Upper lobe of right lung (tissue), 1 donor: ENCODE measurements around the gene SET. TPM values are rescaled to one million over a fixed set of nuclear protein-coding genes. Genes with fewer than 3 reads are reported as not detected.
"Not testable (repeated sequence)": the region's sequence is repeated elsewhere in the genome, so short reads cannot be mapped to it uniquely, and the experiment has no call there.

Experiments
- ATAC-seq: fragments of 200-7000 bp; cut with Tn5 transposase; one replicate; pipeline ENCODE4 v1.9.1; 2020; ENCODE audit warnings: mild to moderate bottlenecking, moderate library complexity
- DNase-seq: peaks from one replicate; pipeline ENCODE4 v3.0.0-alpha.2; 2020
- H3K27ac ChIP-seq: fragments of 200-600 bp; one replicate; pipeline ENCODE4 v1.8.0; 2022
- H3K27me3 ChIP-seq: fragments of 200-600 bp; one replicate; pipeline ENCODE4 v1.8.0; 2022; ENCODE audit warnings: mild to moderate bottlenecking
- H3K36me3 ChIP-seq: fragments of 200-600 bp; one replicate; pipeline ENCODE4 v1.8.0; 2022
- H3K4me1 ChIP-seq: fragments of 200-600 bp; one replicate; pipeline ENCODE4 v1.8.0; 2022
- H3K4me3 ChIP-seq: fragments of 200-600 bp; one replicate; pipeline ENCODE4 v1.8.0; 2022; ENCODE audit warnings: mild to moderate bottlenecking
- H3K9me3 ChIP-seq: fragments of 200-600 bp; one replicate; pipeline ENCODE4 v1.8.0; 2022
- intact Hi-C: fragments of 100-400 bp; cut with DNase I; formaldehyde crosslinking; loops from one replicate; pipeline ENCODE4 v1.11.0; 2022
- total RNA-seq: library from RNA; stranded (reverse); fragmentation: NEBNext Ultra II Directional; extraction: Animal tissue kit (Norgen Biotek cat#: 25700); gene quantifications from one replicate; pipeline ENCODE4 v1.2.1, GENCODE V29; 2021
- TF ChIP-seq, protein P1 (sequence below): fragments of 200-600 bp; IDR thresholded peaks from one replicate; pipeline ENCODE4 v1.8.0; 2022; ENCODE audit warnings: antibody characterized with exemption
- donor health status: DM: no; HTN: yes; CAD: no; lungs with severe emphysema.

The SET gene
- total RNA-seq, 1 donor from 2014 or later, result 227 TPM

DNA sequence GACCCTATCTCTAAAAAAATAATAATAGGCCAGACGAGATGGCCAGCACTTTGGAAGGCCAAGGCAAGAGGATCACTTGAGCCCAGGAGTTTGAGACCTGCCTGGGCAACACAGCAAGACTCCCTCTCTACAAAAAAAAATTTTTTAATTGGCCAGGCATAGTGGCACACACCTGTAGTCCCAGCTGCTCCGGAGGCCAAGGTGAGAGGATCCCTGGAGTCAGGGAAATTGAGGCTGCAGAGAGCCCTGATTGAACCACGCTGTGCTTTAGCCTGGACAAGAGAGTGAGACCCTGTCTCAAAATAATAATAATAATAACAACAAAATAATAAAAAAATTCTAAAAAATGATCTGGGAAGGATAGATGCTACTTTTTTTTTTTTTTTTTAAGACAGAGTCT lies 31.2 kb upstream of the SET start:
- Histone ChIP-seq H3K36me3 (no peaks in the 10 kb centered on the region), H3K9me3 (no peaks in the 10 kb centered on the region), H3K27me3 (no peaks in the 10 kb centered on the region), H3K27ac (no peak overlapping the region), H3K4me1 (no peaks in the 10 kb centered on the region), H3K4me3 (no peak overlapping the region)
- ATAC-seq (no peak), DNase-seq (no peak)
- TF ChIP-seq, protein P1, sequence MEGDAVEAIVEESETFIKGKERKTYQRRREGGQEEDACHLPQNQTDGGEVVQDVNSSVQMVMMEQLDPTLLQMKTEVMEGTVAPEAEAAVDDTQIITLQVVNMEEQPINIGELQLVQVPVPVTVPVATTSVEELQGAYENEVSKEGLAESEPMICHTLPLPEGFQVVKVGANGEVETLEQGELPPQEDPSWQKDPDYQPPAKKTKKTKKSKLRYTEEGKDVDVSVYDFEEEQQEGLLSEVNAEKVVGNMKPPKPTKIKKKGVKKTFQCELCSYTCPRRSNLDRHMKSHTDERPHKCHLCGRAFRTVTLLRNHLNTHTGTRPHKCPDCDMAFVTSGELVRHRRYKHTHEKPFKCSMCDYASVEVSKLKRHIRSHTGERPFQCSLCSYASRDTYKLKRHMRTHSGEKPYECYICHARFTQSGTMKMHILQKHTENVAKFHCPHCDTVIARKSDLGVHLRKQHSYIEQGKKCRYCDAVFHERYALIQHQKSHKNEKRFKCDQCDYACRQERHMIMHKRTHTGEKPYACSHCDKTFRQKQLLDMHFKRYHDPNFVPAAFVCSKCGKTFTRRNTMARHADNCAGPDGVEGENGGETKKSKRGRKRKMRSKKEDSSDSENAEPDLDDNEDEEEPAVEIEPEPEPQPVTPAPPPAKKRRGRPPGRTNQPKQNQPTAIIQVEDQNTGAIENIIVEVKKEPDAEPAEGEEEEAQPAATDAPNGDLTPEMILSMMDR, result no peak
- intact Hi-C loops, result no loop called here

DNA sequence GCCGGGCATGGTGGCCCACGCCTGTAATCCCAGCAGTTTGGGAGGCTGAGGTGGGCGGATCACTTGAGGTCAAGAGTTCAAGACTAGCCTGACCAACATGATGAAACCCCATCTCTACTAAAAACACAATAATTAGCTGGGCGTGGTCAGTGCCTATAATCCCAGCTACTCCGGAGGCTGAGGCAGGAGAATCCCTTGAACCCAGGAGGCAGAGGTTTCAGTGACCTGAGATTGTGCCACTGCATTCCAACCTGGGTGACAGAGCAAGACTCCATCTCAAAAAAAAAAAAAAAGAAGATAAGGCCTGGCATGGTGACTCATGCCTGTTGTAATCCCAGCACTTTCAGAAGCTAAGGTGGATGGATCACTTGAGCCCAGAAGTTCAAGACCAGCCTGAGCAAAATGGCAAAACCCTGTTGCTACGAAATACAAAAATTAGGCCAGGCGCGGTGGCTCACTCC lies 22.5 kb upstream of the SET start:
- ATAC-seq, intact Hi-C loops, H3K27ac ChIP-seq, H3K27me3 ChIP-seq, H3K4me1 ChIP-seq, DNase-seq, H3K4me3 ChIP-seq, H3K9me3 ChIP-seq, H3K36me3 ChIP-seq: not testable (repeated sequence)

DNA sequence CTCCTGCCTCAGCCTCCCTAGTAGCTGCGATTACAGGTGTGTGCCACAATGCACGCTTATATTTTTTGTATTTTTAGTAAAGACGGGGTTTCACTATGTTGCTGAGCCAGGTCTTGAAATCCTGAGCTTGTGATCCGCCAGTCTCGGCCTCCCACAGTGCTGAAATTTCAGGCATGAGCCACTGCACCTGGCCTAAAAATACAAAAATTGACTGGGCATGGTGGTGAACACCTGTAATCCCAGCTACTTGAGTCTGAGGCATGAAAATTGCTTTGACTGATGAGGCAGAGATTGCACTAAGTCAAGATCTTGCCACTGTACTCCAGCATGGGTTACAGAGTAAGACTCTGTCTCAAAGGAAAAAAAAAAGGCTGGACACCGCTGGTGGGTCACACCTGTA lies 19.2 kb upstream of the SET start:
- Histone ChIP-seq H3K4me3 (no peak overlapping the region), H3K27me3 (no peaks in the 10 kb centered on the region), H3K4me1 (no peaks in the 10 kb centered on the region), H3K36me3 (no peaks in the 10 kb centered on the region), H3K27ac (no peak overlapping the region), H3K9me3 (no peaks in the 10 kb centered on the region)
- intact Hi-C loops, result no loop called here
- ATAC-seq, result no peak
- DNase-seq, result no peak
- TF ChIP-seq, protein P1, result no peak

DNA sequence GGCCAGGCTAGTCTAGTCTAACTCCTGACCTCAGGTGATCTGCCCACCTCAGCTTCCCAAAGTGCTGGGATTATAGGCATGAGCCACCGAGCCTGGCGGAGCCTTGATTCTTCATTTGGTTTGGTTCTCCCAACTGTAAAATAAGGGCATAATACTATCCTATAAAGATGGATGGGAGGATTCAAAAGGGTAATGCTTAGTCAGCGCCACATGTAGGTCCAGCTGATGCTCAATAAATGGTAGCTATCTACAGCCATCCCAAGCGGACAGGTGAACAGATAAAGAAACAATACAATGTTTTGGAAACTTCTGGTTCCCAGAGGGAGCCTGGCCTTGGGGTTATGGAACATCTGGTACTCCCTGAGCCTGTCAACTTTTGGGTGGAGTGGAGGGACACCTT lies 13.6 kb upstream of the SET start:
- H3K4me3 ChIP-seq, result no peak overlapping the region
- H3K27ac ChIP-seq, result no peak overlapping the region
- H3K4me1 ChIP-seq, result no peaks in the 10 kb centered on the region
- DNase-seq (no peak), ATAC-seq (no peak)
- H3K36me3 ChIP-seq, result no peaks in the 10 kb centered on the region
- intact Hi-C loops, result no loop called here
- no peaks in the 10 kb centered on the region for H3K27me3 ChIP-seq
- TF ChIP-seq, protein P1, result no peak
- H3K9me3 ChIP-seq, result no peaks in the 10 kb centered on the region

DNA sequence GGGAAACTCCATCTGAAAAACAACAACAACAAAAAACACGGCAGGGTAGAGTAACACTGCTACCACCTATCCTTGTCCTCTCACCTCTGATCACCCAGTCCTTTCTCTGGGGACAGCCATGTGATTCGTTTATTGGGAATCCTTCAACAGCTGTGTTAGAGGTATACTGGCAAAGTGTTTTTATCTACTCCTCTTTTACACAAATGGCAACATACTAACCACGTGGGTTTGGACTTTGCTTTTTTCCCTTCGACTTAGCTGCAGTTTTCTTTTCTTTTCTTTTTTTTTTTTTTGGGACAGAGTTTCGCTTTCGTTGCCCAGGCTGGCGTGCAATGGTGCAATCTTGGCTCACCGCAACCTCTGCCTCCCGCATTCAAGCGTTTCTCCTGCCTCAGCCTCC lies 11.2 kb upstream of the SET start:
- Histone ChIP-seq H3K4me1 (no peaks in the 10 kb centered on the region), H3K9me3 (no peaks in the 10 kb centered on the region), H3K27ac (no peak overlapping the region), H3K4me3 (no peak overlapping the region), H3K36me3 (no peaks in the 10 kb centered on the region), H3K27me3 (no peaks in the 10 kb centered on the region)
- ATAC-seq, result no peak
- intact Hi-C loops, result no loop called here
- DNase-seq, result no peak
- TF ChIP-seq, protein P1, result no peak

DNA sequence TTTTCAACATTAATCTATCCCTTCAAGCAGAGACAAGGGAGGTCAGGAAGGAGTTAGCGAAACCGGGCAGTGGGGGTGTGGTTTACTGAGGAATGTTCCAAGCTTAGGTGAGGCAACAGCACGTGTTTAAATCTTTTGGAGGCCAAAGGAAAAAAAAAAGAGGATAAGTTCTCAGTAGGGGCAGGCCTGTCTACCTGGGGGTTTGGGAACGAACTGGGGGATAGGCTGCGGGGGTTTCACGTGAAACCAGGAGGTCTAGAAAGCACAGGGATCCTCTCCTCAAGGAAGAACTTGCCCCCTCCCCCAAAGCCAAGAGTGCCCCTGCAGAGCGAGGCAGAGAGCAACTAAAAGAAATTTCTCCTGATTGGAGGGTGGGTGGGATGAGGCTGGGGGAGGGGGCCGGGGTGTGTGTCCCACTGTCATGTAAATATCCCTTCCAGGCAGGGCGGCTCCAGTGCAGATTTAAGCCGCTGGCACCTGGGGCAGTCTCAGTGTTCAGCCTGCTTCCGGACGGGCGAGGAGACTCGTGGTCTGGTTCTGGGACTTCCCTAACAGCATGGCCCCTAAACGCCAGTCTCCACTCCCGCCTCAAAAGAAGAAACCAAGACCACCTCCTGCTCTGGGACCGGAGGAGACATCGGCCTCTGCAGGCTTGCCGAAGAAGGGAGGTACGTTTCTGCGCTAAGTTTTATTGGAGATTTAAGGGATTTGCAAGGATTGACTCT lies 5.5 kb upstream of the SET start:
- H3K9me3 ChIP-seq, result no peaks in the 10 kb centered on the region
- intact Hi-C loops, result no loop called here
- peak overlapping the region; percentile 89 for H3K27ac ChIP-seq

More for the DNA sequence above, 5.5 kb upstream of the SET start:
- no peaks in the 10 kb centered on the region for H3K27me3 ChIP-seq
- peaks cover 37% of the 10 kb centered on the region for H3K4me1 ChIP-seq
- TF ChIP-seq, protein P1, result no peak
- DNase-seq, result peak; percentile 83
- H3K4me3 ChIP-seq, result peak overlapping the region; percentile 76
- peak; percentile 60 for ATAC-seq
- no peaks in the 10 kb centered on the region for H3K36me3 ChIP-seq
